Gastrocnemius medialis (tissue), 4 donors: ENCODE results near the gene HSD17B12.

ENCODE experiments used
- POLR2A ChIP-seq, 2 donors: fragments of 450-650 bp; IDR thresholded peaks; one replicate each; pipeline ENCODE4 v1.6.1; 2017; ENCODE audit warnings: antibody characterized with exemption in 2 of 2, mild to moderate bottlenecking in 2 of 2, moderate library complexity in 2 of 2
- TF ChIP-seq, protein P1 (sequence below), 5 experiments: fragments of 450-650 bp in 3 of 5; fragments of 200-600 bp in 2 of 5; sonication (generic) in 2 of 5; IDR thresholded peaks in 4 of 5; conservative IDR thresholded peaks in 1 of 5; 1 replicate in 4 of 5; 2 replicates in 1 of 5; pipeline ENCODE4 v1.5.1; 2016 to 2019; ENCODE audit warnings: antibody characterized with exemption in 5 of 5, mild to moderate bottlenecking in 3 of 5, moderate library complexity in 3 of 5

DNA sequence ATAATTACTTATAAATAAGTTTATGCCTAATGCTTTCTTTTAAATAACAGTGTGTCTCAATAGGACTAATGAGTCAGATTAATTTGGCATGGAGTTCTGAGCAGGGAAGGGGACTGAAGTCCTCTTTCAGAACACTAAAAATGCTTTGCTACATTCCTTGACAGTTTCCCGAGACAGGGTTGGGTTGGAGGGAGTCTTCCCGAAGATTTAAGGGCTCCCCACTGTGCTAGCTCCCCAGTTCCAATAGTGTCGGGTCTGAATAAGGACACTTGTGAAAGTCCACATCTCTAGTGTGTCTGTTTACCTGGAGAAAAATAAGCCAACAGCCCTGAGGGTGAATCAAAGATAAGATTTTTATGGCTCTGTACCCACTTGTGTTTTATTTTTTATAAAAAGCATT lies 41.8 kb upstream of the HSD17B12 start:
- TF ChIP-seq POLR2A (IDR thresholded peaks at IDR 0.05) = no peak
- TF ChIP-seq, protein P1, sequence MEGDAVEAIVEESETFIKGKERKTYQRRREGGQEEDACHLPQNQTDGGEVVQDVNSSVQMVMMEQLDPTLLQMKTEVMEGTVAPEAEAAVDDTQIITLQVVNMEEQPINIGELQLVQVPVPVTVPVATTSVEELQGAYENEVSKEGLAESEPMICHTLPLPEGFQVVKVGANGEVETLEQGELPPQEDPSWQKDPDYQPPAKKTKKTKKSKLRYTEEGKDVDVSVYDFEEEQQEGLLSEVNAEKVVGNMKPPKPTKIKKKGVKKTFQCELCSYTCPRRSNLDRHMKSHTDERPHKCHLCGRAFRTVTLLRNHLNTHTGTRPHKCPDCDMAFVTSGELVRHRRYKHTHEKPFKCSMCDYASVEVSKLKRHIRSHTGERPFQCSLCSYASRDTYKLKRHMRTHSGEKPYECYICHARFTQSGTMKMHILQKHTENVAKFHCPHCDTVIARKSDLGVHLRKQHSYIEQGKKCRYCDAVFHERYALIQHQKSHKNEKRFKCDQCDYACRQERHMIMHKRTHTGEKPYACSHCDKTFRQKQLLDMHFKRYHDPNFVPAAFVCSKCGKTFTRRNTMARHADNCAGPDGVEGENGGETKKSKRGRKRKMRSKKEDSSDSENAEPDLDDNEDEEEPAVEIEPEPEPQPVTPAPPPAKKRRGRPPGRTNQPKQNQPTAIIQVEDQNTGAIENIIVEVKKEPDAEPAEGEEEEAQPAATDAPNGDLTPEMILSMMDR (IDR thresholded peaks at IDR 0.05 in 4 of 5, conservative IDR thresholded peaks at IDR 0.05 in 1 of 5) = no peak
